Measurements from ENCODE around the gene SESTD1. TPM values are rescaled to one million over a fixed set of nuclear protein-coding genes. Genes with fewer than 3 reads are reported as not detected.

Gene SESTD1
- total and polyA plus RNA-seq, 2 of the 13 experiments (the other 11 are each of a cell fraction or from before 2014, with no cell fraction given), result 74.4 to 101 TPM

DNA sequence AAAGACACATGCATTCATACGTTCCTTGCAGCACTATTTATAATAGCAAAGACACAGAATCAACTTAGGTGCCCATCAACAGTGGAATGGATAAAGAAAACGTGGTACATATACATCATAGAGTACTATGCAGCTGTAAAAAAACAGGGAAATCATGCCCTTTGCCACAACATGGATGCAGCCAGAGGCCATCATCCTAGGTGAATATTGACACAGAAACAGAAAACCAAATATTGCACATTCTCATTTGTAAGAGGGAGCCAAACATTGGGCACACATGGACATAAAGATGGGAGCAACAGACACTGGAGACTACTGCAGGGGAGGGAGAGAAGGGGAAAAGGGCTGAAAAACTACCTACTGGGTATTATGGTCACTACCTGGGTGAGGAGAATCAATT lies 73.5 kb downstream of the SESTD1 start (continued):
- TF ChIP-seq, protein P1, sequence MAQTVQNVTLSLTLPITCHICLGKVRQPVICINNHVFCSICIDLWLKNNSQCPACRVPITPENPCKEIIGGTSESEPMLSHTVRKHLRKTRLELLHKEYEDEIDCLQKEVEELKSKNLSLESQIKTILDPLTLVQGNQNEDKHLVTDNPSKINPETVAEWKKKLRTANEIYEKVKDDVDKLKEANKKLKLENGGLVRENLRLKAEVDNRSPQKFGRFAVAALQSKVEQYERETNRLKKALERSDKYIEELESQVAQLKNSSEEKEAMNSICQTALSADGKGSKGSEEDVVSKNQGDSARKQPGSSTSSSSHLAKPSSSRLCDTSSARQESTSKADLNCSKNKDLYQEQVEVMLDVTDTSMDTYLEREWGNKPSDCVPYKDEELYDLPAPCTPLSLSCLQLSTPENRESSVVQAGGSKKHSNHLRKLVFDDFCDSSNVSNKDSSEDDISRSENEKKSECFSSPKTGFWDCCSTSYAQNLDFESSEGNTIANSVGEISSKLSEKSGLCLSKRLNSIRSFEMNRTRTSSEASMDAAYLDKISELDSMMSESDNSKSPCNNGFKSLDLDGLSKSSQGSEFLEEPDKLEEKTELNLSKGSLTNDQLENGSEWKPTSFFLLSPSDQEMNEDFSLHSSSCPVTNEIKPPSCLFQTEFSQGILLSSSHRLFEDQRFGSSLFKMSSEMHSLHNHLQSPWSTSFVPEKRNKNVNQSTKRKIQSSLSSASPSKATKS (CRISPR knock-in tag; IDR thresholded peaks at IDR 0.05), result no peak
- TF ChIP-seq, protein P2, sequence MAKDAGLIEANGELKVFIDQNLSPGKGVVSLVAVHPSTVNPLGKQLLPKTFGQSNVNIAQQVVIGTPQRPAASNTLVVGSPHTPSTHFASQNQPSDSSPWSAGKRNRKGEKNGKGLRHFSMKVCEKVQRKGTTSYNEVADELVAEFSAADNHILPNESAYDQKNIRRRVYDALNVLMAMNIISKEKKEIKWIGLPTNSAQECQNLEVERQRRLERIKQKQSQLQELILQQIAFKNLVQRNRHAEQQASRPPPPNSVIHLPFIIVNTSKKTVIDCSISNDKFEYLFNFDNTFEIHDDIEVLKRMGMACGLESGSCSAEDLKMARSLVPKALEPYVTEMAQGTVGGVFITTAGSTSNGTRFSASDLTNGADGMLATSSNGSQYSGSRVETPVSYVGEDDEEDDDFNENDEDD (CRISPR knock-in tag; IDR thresholded peaks at IDR 0.05; ENCODE audit: borderline replicate concordance), result no peak
- TF ChIP-seq ZNF317 (CRISPR knock-in tag; IDR thresholded peaks at IDR 0.05) (peak; percentile 91), FOXM1 (CRISPR knock-in tag; IDR thresholded peaks at IDR 0.05) (no peak), ZNF552 (CRISPR knock-in tag; IDR thresholded peaks at IDR 0.05; ENCODE audit: borderline replicate concordance) (no peak), ZNF891 (CRISPR knock-in tag; IDR thresholded peaks at IDR 0.05) (no peak), FOXK1 (CRISPR knock-in tag; IDR thresholded peaks at IDR 0.05; ENCODE audit: borderline replicate concordance, low read depth) (0 out of 2 replicates have a peak, but pooled peaks have one; percentile 19), ZNF747 (CRISPR knock-in tag; IDR thresholded peaks at IDR 0.05; ENCODE audit: borderline replicate concordance) (no peak), PHF5A (CRISPR knock-in tag; IDR thresholded peaks at IDR 0.05; ENCODE audit: low read depth, unreplicated experiment) (peak; percentile 33), ZNF510 (CRISPR knock-in tag; IDR thresholded peaks at IDR 0.05; ENCODE audit: low read depth) (no peak), ATF7 (IDR thresholded peaks at IDR 0.05) (no peak), ATF7 (CRISPR knock-in tag; IDR thresholded peaks at IDR 0.05) (no peak), ATM (IDR thresholded peaks at IDR 0.05; ENCODE audit: borderline replicate concordance) (no peak), FLYWCH1 (CRISPR knock-in tag; IDR thresholded peaks at IDR 0.05) (no peak), ZNF326 (CRISPR knock-in tag; IDR thresholded peaks at IDR 0.05; ENCODE audit: borderline replicate concordance) (no peak)
- TF ChIP-seq, protein P3, sequence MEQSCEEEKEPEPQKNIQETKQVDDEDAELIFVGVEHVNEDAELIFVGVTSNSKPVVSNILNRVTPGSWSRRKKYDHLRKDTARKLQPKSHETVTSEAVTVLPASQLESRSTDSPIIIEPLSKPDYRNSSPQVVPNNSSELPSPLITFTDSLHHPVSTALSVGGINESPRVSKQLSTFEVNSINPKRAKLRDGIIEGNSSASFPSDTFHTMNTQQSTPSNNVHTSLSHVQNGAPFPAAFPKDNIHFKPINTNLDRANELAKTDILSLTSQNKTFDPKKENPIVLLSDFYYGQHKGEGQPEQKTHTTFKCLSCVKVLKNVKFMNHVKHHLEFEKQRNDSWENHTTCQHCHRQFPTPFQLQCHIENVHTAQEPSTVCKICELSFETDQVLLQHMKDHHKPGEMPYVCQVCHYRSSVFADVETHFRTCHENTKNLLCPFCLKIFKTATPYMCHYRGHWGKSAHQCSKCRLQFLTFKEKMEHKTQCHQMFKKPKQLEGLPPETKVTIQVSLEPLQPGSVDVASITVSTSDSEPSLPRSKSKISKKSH (CRISPR knock-in tag; IDR thresholded peaks at IDR 0.05; ENCODE audit: borderline replicate concordance), result no peak
- TF ChIP-seq, protein P4, sequence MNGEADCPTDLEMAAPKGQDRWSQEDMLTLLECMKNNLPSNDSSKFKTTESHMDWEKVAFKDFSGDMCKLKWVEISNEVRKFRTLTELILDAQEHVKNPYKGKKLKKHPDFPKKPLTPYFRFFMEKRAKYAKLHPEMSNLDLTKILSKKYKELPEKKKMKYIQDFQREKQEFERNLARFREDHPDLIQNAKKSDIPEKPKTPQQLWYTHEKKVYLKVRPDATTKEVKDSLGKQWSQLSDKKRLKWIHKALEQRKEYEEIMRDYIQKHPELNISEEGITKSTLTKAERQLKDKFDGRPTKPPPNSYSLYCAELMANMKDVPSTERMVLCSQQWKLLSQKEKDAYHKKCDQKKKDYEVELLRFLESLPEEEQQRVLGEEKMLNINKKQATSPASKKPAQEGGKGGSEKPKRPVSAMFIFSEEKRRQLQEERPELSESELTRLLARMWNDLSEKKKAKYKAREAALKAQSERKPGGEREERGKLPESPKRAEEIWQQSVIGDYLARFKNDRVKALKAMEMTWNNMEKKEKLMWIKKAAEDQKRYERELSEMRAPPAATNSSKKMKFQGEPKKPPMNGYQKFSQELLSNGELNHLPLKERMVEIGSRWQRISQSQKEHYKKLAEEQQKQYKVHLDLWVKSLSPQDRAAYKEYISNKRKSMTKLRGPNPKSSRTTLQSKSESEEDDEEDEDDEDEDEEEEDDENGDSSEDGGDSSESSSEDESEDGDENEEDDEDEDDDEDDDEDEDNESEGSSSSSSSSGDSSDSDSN (CRISPR knock-in tag; IDR thresholded peaks at IDR 0.05), result no peak
- TF ChIP-seq, protein P5, sequence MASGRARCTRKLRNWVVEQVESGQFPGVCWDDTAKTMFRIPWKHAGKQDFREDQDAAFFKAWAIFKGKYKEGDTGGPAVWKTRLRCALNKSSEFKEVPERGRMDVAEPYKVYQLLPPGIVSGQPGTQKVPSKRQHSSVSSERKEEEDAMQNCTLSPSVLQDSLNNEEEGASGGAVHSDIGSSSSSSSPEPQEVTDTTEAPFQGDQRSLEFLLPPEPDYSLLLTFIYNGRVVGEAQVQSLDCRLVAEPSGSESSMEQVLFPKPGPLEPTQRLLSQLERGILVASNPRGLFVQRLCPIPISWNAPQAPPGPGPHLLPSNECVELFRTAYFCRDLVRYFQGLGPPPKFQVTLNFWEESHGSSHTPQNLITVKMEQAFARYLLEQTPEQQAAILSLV (CRISPR knock-in tag; IDR thresholded peaks at IDR 0.05; ENCODE audit: borderline replicate concordance), result no peak
- TF ChIP-seq, protein P6, sequence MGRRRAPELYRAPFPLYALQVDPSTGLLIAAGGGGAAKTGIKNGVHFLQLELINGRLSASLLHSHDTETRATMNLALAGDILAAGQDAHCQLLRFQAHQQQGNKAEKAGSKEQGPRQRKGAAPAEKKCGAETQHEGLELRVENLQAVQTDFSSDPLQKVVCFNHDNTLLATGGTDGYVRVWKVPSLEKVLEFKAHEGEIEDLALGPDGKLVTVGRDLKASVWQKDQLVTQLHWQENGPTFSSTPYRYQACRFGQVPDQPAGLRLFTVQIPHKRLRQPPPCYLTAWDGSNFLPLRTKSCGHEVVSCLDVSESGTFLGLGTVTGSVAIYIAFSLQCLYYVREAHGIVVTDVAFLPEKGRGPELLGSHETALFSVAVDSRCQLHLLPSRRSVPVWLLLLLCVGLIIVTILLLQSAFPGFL (CRISPR knock-in tag; IDR thresholded peaks at IDR 0.05), result no peak

All from HepG2 (cell line).